MM.1S (cell line): ENCODE measurements around the gene CFAP46.

Experiments
- EZH2phosphoT487 ChIP-seq: fragments of 300-600 bp; sonication (generic); IDR thresholded peaks from 2 replicates; pipeline ENCODE4 v1.6.1; 2018; ENCODE audit warnings: antibody characterized with exemption, low read length
- TF ChIP-seq, protein P1 (sequence below): fragments of 300-600 bp; sonication (generic); IDR thresholded peaks from 2 replicates; pipeline ENCODE4 v1.5.1; 2016; ENCODE audit warnings: antibody characterized with exemption, low read length, mixed read lengths

DNA sequence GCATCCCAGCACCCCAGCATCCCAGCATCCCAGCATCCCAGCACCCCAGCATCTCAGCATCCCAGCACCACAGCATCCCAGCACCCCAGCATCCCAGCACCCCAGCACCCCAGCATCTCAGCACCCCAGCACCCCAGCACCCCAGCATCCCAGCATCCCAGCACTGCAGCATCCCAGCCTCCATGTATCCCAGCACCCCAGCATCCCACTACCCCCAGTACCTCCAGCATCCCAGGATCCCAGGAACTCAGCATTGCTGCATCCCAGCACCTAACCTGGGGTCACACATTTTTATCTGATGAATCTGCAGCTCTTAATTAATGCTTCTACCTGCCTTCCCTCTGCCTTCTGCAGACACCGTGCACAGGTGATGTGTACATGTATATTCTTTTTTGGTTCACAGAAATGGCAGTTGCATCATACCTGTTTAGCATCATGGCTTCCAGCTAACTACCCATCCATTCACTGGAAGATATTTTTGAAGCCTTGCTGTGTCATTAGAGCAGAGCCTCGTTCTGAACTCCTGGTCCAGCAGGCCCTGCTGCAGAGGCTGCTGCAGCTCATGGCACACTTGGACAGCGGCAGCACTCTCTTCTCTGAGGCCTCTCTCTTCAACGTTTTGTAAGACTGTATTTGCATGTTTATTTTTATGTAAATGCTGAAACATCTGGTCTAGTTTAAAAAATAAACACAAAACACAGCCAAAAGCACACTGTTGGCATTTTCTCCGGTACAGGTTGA, 4.6 kb upstream of the CFAP46 start:
- TF ChIP-seq EZH2phosphoT487: no peak
- TF ChIP-seq, protein P1, sequence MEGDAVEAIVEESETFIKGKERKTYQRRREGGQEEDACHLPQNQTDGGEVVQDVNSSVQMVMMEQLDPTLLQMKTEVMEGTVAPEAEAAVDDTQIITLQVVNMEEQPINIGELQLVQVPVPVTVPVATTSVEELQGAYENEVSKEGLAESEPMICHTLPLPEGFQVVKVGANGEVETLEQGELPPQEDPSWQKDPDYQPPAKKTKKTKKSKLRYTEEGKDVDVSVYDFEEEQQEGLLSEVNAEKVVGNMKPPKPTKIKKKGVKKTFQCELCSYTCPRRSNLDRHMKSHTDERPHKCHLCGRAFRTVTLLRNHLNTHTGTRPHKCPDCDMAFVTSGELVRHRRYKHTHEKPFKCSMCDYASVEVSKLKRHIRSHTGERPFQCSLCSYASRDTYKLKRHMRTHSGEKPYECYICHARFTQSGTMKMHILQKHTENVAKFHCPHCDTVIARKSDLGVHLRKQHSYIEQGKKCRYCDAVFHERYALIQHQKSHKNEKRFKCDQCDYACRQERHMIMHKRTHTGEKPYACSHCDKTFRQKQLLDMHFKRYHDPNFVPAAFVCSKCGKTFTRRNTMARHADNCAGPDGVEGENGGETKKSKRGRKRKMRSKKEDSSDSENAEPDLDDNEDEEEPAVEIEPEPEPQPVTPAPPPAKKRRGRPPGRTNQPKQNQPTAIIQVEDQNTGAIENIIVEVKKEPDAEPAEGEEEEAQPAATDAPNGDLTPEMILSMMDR: no peak
